ENCODE data around the gene AGBL4.

- no peak for TF ChIP-seq POLR2AphosphoS5 (IDR thresholded peaks at IDR 0.05; ENCODE audit: low read depth, low read length)
- TF ChIP-seq POLR2A (IDR thresholded peaks at IDR 0.05; ENCODE audit: low read depth, low read length): no peak
- TF ChIP-seq TAF1 (IDR thresholded peaks at IDR 0.05; ENCODE audit: borderline replicate concordance, low read depth, low read length): no peak
Observed at GRCh38 chr1:48794816-48795215, 1228.9 kb downstream of the AGBL4 start.

All from GM12892 (cell line).